Endothelial cell of umbilical vein (primary cell): ENCODE data around the gene LGALS3BP. TPM values are rescaled to one million over a fixed set of nuclear protein-coding genes. Genes with fewer than 3 reads are reported as not detected.
"Not testable (repeated sequence)": the region's sequence is repeated elsewhere in the genome, so short reads cannot be mapped to it uniquely, and the experiment has no call there.

Experiments used
- BruUV-seq: library from RNA; stranded (reverse); fragments of 400-500 nt; replicated peaks from 2 replicates; lab custom pipeline; 2021; lab: Mats Ljungman, UMichigan
- CTCF ChIA-PET: fragments of 300-600, 350-600 bp; sonication (Branson Sonifier 250); formaldehyde crosslinking; loops from one replicate; lab custom pipeline; 2021; ENCODE audit warnings: antibody characterized with exemption, inconsistent platforms; lab: Charles Lee
- POLR2A ChIA-PET: fragments of 300-600, 350-600 bp; sonication (Branson Sonifier 250); formaldehyde crosslinking; loops from one replicate; lab custom pipeline; 2021; ENCODE audit warnings: antibody characterized with exemption, inconsistent platforms; lab: Charles Lee
- DNase-seq: peaks from one replicate; pipeline ENCODE4 v3.0.0-alpha.2; 2011; ENCODE audit warnings: low read depth, low spot score
- FAIRE-seq: peaks from 2 replicates; lab custom pipeline; 2011; peaks lifted over from hg19 to GRCh38; lab: Jason Lieb, UNC
- H2AFZ ChIP-seq: 2 replicates; pipeline ENCODE4 v1.6.0; 2012; ENCODE audit warnings: low read depth, low read length, control low read depth, inconsistent platforms
- H3K27ac ChIP-seq: 2 replicates; pipeline ENCODE4 v1.5.1; 2011; ENCODE audit warnings: low read depth, mild to moderate bottlenecking, control low read depth, low read length, moderate library complexity; ENCODE audit not compliant: insufficient read depth
- H3K27me3 ChIP-seq, 2 experiments: 2 replicates each; pipeline versions ENCODE4 v1.6.0 to v1.6.1; 2011; ENCODE audit warnings: low read length in 2 of 2, mixed read lengths in 1 of 2; ENCODE audit not compliant: control insufficient read depth in 2 of 2, insufficient read depth in 2 of 2
- H3K36me3 ChIP-seq, 2 experiments: 2 replicates in 1 of 2; 3 replicates in 1 of 2; pipeline ENCODE4 v1.5.1; 2011; ENCODE audit warnings: low read length in 2 of 2, mild to moderate bottlenecking in 1 of 2, moderate library complexity in 1 of 2; ENCODE audit not compliant: control insufficient read depth in 2 of 2, insufficient read depth in 2 of 2; ENCODE audit errors: extremely low read depth in 1 of 2
- H3K4me1 ChIP-seq: 3 replicates; pipeline ENCODE4 v1.5.1; 2011; ENCODE audit warnings: mild to moderate bottlenecking, low read length; ENCODE audit not compliant: control insufficient read depth, insufficient read depth; ENCODE audit errors: extremely low read depth
- H3K4me2 ChIP-seq: 2 replicates; pipeline ENCODE4 v1.6.1; 2011; ENCODE audit warnings: low read length, control low read depth, mixed read lengths; ENCODE audit not compliant: insufficient read depth
- H3K4me3 ChIP-seq, 3 experiments: fragments of 200-600 bp in 1 of 3; sonication (generic), shearing (Covaris generic) in 1 of 3; replicated peaks in 1 of 3; 2 replicates each; pipeline ENCODE4 v1.5.1; 2011 to 2016; ENCODE audit warnings: control low read depth in 3 of 3, low read length in 3 of 3, mild to moderate bottlenecking in 2 of 3, inconsistent platforms in 1 of 3, low read depth in 1 of 3, moderate library complexity in 1 of 3; ENCODE audit not compliant: insufficient read depth in 1 of 3
- H3K79me2 ChIP-seq: 2 replicates; pipeline ENCODE4 v1.6.0; 2012; ENCODE audit warnings: low read length, inconsistent platforms; ENCODE audit not compliant: control insufficient read depth, insufficient read depth
- H3K9ac ChIP-seq: replicated peaks from 2 replicates; pipeline ENCODE3; 2011; ENCODE audit warnings: low read length, control low read depth; ENCODE audit not compliant: insufficient read depth; ENCODE audit errors: extremely low read depth
- H3K9me1 ChIP-seq: replicated peaks from 3 replicates; pipeline ENCODE4 v1.6.0; 2011; ENCODE audit warnings: mild to moderate bottlenecking, low read length; ENCODE audit not compliant: control insufficient read depth, insufficient read depth; ENCODE audit errors: extremely low read depth
- H3K9me3 ChIP-seq: replicated peaks from 2 replicates; pipeline ENCODE4 v1.5.1; 2012; ENCODE audit warnings: low read length, inconsistent platforms; ENCODE audit not compliant: control insufficient read depth, insufficient read depth
- H4K20me1 ChIP-seq: replicated peaks from 2 replicates; pipeline ENCODE3; 2011; ENCODE audit warnings: mild to moderate bottlenecking, low read length; ENCODE audit not compliant: control insufficient read depth, insufficient read depth; ENCODE audit errors: extremely low read depth
- EZH2 ChIP-seq: IDR thresholded peaks from 2 replicates; pipeline ENCODE4 v1.6.1; 2012; ENCODE audit warnings: borderline replicate concordance, low read depth, mild to moderate bottlenecking, moderate library complexity, low read length, inconsistent platforms; ENCODE audit not compliant: severe bottlenecking
- FOS ChIP-seq: IDR thresholded peaks from 2 replicates; pipeline ENCODE4 v1.6.1; 2011; ENCODE audit warnings: mild to moderate bottlenecking, low read length, moderate library complexity, borderline replicate concordance; ENCODE audit not compliant: insufficient read depth
- GATA2 ChIP-seq: IDR thresholded peaks from 2 replicates; pipeline ENCODE4 v1.7.0; 2011; ENCODE audit warnings: low read depth, mild to moderate bottlenecking, moderate library complexity, mixed read lengths, low read length; ENCODE audit not compliant: insufficient read length, insufficient read depth
- JUN ChIP-seq: IDR thresholded peaks from 2 replicates; pipeline ENCODE4 v1.6.1; 2011; ENCODE audit warnings: borderline replicate concordance, low read depth; ENCODE audit not compliant: insufficient read length, insufficient read depth
- MYC ChIP-seq: IDR thresholded peaks from one replicate; pipeline ENCODE4 v1.6.1; 2011; ENCODE audit warnings: mild to moderate bottlenecking, low read depth, low read length
- POLR2A ChIP-seq: IDR thresholded peaks from 2 replicates; pipeline ENCODE4 v1.6.1; 2012; ENCODE audit warnings: low read depth, mild to moderate bottlenecking, control low read depth, low read length
- POLR2AphosphoS5 ChIP-seq: IDR thresholded peaks from 2 replicates; pipeline ENCODE4 v1.6.1; 2012; ENCODE audit warnings: low read depth, mild to moderate bottlenecking, control low read depth, low read length, moderate library complexity; ENCODE audit not compliant: insufficient read depth
- dilution Hi-C: fragments of 300-500 bp; cut with MboI; formaldehyde crosslinking; loops from one replicate; pipeline ENCODE4 v1.15.0; 2019; ENCODE audit warnings: low sequenced_read_pairs; ENCODE audit not compliant: extremely low pct_ligation_motif_present
- intact Hi-C: fragments of 100-400 bp; cut with micrococcal nuclease; formaldehyde crosslinking; loops from one replicate; pipeline ENCODE4 v1.10.0; 2022
- polyA plus RNA-seq, 4 experiments: library from polyadenylated mRNA; depleted of rRNA in 3 of 4; stranded (reverse) in 3 of 4; unstranded in 1 of 4; fragments of >200 nt; gene quantifications; 2 replicates each; pipeline versions ENCODE4 v1.2.1 to v1.2.3, GENCODE V29; 2011 to 2012; ENCODE audit warnings: missing spikeins in 1 of 4
- total RNA-seq: library from RNA; stranded (reverse); gene quantifications from 2 replicates; pipeline ENCODE4 v1.2.3, GENCODE V29; 2021
- TF ChIP-seq, protein P1 (sequence below): IDR thresholded peaks from 2 replicates; pipeline ENCODE4 v1.6.1; 2011; ENCODE audit not compliant: insufficient read depth, insufficient read length
- TF ChIP-seq, protein P2 (sequence below), 2 donors: IDR thresholded peaks; 1 replicate in 1 of 2; 2 replicates in 1 of 2; pipeline ENCODE4 v1.5.1; 2011; ENCODE audit warnings: low read length in 2 of 2, mild to moderate bottlenecking in 2 of 2, moderate library complexity in 2 of 2, control low read depth in 1 of 2, inconsistent platforms in 1 of 2, low read depth in 1 of 2; ENCODE audit not compliant: insufficient read depth in 1 of 2; ENCODE audit errors: extremely low read depth in 1 of 2

The LGALS3BP gene
- total and polyA plus RNA-seq, 2 donors (not counting 3 experiments of a cell fraction or from before 2014, with no cell fraction given), result 0.77 to 1.3 TPM

DNA sequence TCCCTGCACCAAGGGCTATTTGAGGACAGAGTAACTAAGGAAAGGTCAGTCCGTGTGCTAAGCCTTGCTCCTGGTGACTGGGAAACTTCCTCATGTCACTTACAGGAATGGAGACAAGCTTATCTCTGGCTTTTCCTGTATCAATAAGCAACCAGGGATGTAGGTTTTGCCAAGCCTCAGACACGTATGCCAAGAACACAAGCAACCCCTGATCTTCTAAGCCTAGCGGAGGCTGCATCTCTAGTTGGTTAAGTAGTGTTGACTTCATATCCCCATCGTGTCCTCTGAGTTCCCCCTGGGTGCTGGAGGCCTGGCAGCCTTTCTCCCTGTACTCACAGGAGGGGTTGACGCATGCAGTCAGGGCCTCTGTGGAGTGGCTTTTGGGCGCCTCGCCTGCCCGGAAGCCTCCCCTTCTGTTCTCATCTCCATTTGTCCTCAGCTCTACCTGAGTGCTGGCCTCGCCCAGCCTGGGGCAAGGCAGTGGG is 42.8 kb upstream of the LGALS3BP start:
- no peaks in the 10 kb centered on the region for H3K9me3 ChIP-seq
- no peaks in the 10 kb centered on the region for H4K20me1 ChIP-seq
- peaks cover 0 to 10% of the 10 kb centered on the region in 2 experiments for H3K27me3 ChIP-seq
- POLR2A ChIA-PET, result interaction anchor here (0.6 to 0.7 kb wide), 2 partner anchors 11 to 17 kb away, joined by 4 to 5 read pairs; no protein-coding TSS in a partner anchor
- dilution Hi-C loops, result no loop called here
- CTCF ChIA-PET, result interaction anchor here (1.0 to 3.7 kb wide), 9 partner anchors 11 to 370 kb away, joined by 3 to 75 read pairs (median 3); partner anchors contain the start of gene ENGASE
- H3K9me1 ChIP-seq, result no peaks in the 10 kb centered on the region
- TF ChIP-seq, protein P1, sequence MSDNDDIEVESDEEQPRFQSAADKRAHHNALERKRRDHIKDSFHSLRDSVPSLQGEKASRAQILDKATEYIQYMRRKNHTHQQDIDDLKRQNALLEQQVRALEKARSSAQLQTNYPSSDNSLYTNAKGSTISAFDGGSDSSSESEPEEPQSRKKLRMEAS, result no peak
- TF ChIP-seq EZH2 (no peak), POLR2A (no peak), MYC (no peak), FOS (no peak), JUN (no peak), GATA2 (no peak), POLR2AphosphoS5 (no peak)
- TF ChIP-seq, protein P2, sequence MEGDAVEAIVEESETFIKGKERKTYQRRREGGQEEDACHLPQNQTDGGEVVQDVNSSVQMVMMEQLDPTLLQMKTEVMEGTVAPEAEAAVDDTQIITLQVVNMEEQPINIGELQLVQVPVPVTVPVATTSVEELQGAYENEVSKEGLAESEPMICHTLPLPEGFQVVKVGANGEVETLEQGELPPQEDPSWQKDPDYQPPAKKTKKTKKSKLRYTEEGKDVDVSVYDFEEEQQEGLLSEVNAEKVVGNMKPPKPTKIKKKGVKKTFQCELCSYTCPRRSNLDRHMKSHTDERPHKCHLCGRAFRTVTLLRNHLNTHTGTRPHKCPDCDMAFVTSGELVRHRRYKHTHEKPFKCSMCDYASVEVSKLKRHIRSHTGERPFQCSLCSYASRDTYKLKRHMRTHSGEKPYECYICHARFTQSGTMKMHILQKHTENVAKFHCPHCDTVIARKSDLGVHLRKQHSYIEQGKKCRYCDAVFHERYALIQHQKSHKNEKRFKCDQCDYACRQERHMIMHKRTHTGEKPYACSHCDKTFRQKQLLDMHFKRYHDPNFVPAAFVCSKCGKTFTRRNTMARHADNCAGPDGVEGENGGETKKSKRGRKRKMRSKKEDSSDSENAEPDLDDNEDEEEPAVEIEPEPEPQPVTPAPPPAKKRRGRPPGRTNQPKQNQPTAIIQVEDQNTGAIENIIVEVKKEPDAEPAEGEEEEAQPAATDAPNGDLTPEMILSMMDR (IDR thresholded peaks at IDR 0.05; ENCODE audit: extremely low read depth in 1 of 2, insufficient read depth in 1 of 2, low read depth in 1 of 2, low read length in 2 of 2), result no peak
- DNase-seq, result no peak
- no peak overlapping the region for H2AFZ ChIP-seq
- FAIRE-seq, result peak; percentile 40
- intact Hi-C loops, result no loop called here
- H3K9ac ChIP-seq, result no peak overlapping the region
- no peaks in the 10 kb centered on the region for H3K79me2 ChIP-seq
- H3K4me1 ChIP-seq, result peaks cover 23% of the 10 kb centered on the region
- no peak overlapping the region for H3K4me3 ChIP-seq
- no peaks in the 10 kb centered on the region for H3K36me3 ChIP-seq
- no peak overlapping the region for H3K4me2 ChIP-seq
- no peak overlapping the region for H3K27ac ChIP-seq
- BruUV-seq, result no TSS peak

DNA sequence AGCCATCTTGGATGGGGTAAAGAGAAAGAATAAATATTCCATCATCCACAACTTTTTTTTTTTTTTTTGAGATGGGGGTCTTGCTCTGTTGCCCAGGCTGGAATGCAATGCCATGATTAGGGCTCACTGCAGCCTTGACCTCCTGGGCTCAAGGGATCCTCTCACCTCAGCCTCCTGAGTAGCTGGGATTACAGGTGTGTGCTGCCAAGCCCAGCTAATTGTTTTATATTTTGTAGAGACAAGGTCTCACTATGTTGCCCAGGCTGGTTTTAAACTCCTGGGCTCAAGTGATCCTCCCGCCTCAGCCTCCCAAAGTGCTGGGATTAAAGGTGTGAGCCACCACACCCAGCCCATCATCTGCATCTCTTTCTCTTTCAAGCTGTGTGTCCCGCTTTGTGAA is 42.2 kb upstream of the LGALS3BP start:
- H3K4me3 ChIP-seq, DNase-seq, H4K20me1 ChIP-seq, BruUV-seq, H3K4me2 ChIP-seq, intact Hi-C loops, H3K9me3 ChIP-seq, H3K27ac ChIP-seq, dilution Hi-C loops, H3K9me1 ChIP-seq, H3K9ac ChIP-seq, H3K36me3 ChIP-seq, H3K27me3 ChIP-seq, H3K79me2 ChIP-seq, H2AFZ ChIP-seq, FAIRE-seq: not testable (repeated sequence)
- POLR2A ChIA-PET, result interaction anchor here (0.7 kb wide), 1 partner anchor 16 kb away, joined by 4 read pairs; no protein-coding TSS in a partner anchor
- CTCF ChIA-PET, result interaction anchor here (1.0 to 3.7 kb wide), 10 partner anchors 7 to 371 kb away, joined by 3 to 75 read pairs (median 6); partner anchors contain the start of gene ENGASE
- peaks cover 16% of the 10 kb centered on the region for H3K4me1 ChIP-seq
